ENCODE data around the gene GLIPR2.
"Not testable (repeated sequence)": the region's sequence is repeated elsewhere in the genome, so short reads cannot be mapped to it uniquely, and the experiment has no call there.

Gene GLIPR2

GRCh38 chr9:36136272-36136893, at the start of gene GLIPR2:
GLIPR2 (plus strand) TSS chr9:36136733; CDS start chr9:36136779, 46 bp downstream.
- DNase-seq, result peak; percentile 53

GRCh38 chr9:36087054-36087453, 49.5 kb upstream of the GLIPR2 start:
- not testable (repeated sequence) for DNase-seq

GRCh38 chr9:36088020-36088419, 48.5 kb upstream of the GLIPR2 start:
- no peak for DNase-seq

- DNase-seq, result peak; percentile 98
These were observed 45.2 kb upstream of the GLIPR2 start for GRCh38 chr9:36091026-36091953.

GRCh38 chr9:36092014-36092413, 44.5 kb upstream of the GLIPR2 start:
- DNase-seq, result peak; percentile 70

- no peak for DNase-seq
These were observed 43.9 kb upstream of the GLIPR2 start for GRCh38 chr9:36092509-36093215.

- no peak for DNase-seq
These were observed 43.1 kb upstream of the GLIPR2 start for GRCh38 chr9:36093384-36093783.

GRCh38 chr9:36099718-36100117, 36.8 kb upstream of the GLIPR2 start:
- DNase-seq, result no peak

- peak; percentile 61 for DNase-seq
These were observed 36.0 kb upstream of the GLIPR2 start for GRCh38 chr9:36100532-36100931.

- peak; percentile 100 for DNase-seq
These were observed 34.4 kb upstream of the GLIPR2 start for GRCh38 chr9:36101916-36102741.

- DNase-seq, result peak; percentile 61
These were observed 33.6 kb upstream of the GLIPR2 start for GRCh38 chr9:36102742-36103495.

GRCh38 chr9:36109071-36109470, 27.5 kb upstream of the GLIPR2 start:
- DNase-seq, result no peak

GRCh38 chr9:36110434-36110833, 26.1 kb upstream of the GLIPR2 start:
- no peak for DNase-seq

GRCh38 chr9:36112516-36112915, 24.0 kb upstream of the GLIPR2 start:
- DNase-seq, result no peak

- no peak for DNase-seq
These were observed 22.5 kb upstream of the GLIPR2 start for GRCh38 chr9:36113999-36114398.

GRCh38 chr9:36116593-36116992, 19.9 kb upstream of the GLIPR2 start:
- no peak for DNase-seq

GRCh38 chr9:36118201-36118600, 18.3 kb upstream of the GLIPR2 start:
- no peak for DNase-seq

- no peak for DNase-seq
These were observed 17.8 kb upstream of the GLIPR2 start for GRCh38 chr9:36118706-36119105.

GRCh38 chr9:36119476-36119875, 17.1 kb upstream of the GLIPR2 start:
- DNase-seq, result no peak

GRCh38 chr9:36120705-36121104, 15.8 kb upstream of the GLIPR2 start:
- DNase-seq, result no peak

- no peak for DNase-seq
These were observed 14.6 kb upstream of the GLIPR2 start for GRCh38 chr9:36121971-36122370.

GRCh38 chr9:36123515-36123914, 13.0 kb upstream of the GLIPR2 start:
- no peak for DNase-seq
